GM12878 (cell line): ENCODE measurements around the gene GLB1L2. TPM values are rescaled to one million over a fixed set of nuclear protein-coding genes. Genes with fewer than 3 reads are reported as not detected.

Source experiments
- ATAC-seq: fragments of 200-7000 bp; cut with Tn5 transposase; 3 replicates; pipeline ENCODE4 v1.9.1; 2020; ENCODE audit warnings: mild to moderate bottlenecking, moderate library complexity
- BruUV-seq: library from RNA; stranded (reverse); fragments of 400-500 nt; replicated peaks from 2 replicates; lab custom pipeline; 2021; lab: Mats Ljungman, UMichigan
- CTCF ChIA-PET: fragments of 300-600 bp; sonication (Branson Sonifier 250); formaldehyde crosslinking; extraction: SDS; loops from one replicate; lab custom pipeline; 2021; ENCODE audit warnings: inconsistent platforms; lab: Yijun Ruan, JAX
- POLR2A ChIA-PET: fragments of 350-600 bp; formaldehyde crosslinking; extraction: SDS; loops from one replicate; lab custom pipeline; 2021; ENCODE audit warnings: inconsistent platforms; lab: Charles Lee
- RAD21 ChIA-PET: fragments of 300-600 bp; sonication (Branson Sonifier 250); formaldehyde crosslinking; loops from one replicate; lab custom pipeline; 2023; ENCODE audit warnings: antibody characterized with exemption; ENCODE audit not compliant: unreplicated experiment; lab: Charles Lee
- SMC1A ChIA-PET: fragments of 300-600 bp; sonication (Branson Sonifier 250); formaldehyde crosslinking; loops from one replicate; lab custom pipeline; 2023; ENCODE audit not compliant: unreplicated experiment, uncharacterized antibody; lab: Charles Lee
- DNase-seq: peaks from one replicate; pipeline ENCODE4 v3.0.0-alpha.2; 2011; ENCODE audit warnings: low read depth, low spot score
- FAIRE-seq: peaks from 3 replicates; lab custom pipeline; 2011; peaks lifted over from hg19 to GRCh38; lab: Jason Lieb, UNC
- H2AFZ ChIP-seq: 2 replicates; pipeline ENCODE4 v1.6.0; 2011; ENCODE audit warnings: low read depth, low read length, control low read depth; ENCODE audit not compliant: control insufficient read depth
- H3K27ac ChIP-seq: 2 replicates; pipeline ENCODE4 v1.5.1; 2011; ENCODE audit warnings: control low read depth; ENCODE audit not compliant: control insufficient read depth, insufficient read depth
- H3K27me3 ChIP-seq, 2 experiments: replicated peaks in 1 of 2; 2 replicates each; pipeline versions ENCODE4 v1.6.0 to v1.6.1; 2011; ENCODE audit warnings: low read length in 1 of 2; ENCODE audit not compliant: control insufficient read depth in 2 of 2, insufficient read depth in 2 of 2
- H3K36me3 ChIP-seq, 2 experiments: 2 replicates each; pipeline ENCODE4 v1.5.1; 2011; ENCODE audit warnings: low read length in 1 of 2; ENCODE audit not compliant: control insufficient read depth in 2 of 2, insufficient read depth in 2 of 2
- H3K4me1 ChIP-seq: 2 replicates; pipeline ENCODE4 v1.6.1; 2011; ENCODE audit warnings: mild to moderate bottlenecking, low read length, moderate library complexity, mixed read lengths; ENCODE audit not compliant: control insufficient read depth, insufficient read depth
- H3K4me2 ChIP-seq: 2 replicates; pipeline ENCODE4 v1.6.0; 2011; ENCODE audit warnings: control low read depth; ENCODE audit not compliant: control insufficient read depth, insufficient read depth
- H3K4me3 ChIP-seq: fragments of 200-600 bp; sonication (generic); 2 replicates; pipeline ENCODE4 v1.5.1; 2016
- H3K79me2 ChIP-seq: 2 replicates; pipeline ENCODE4 v1.6.0; 2011; ENCODE audit warnings: low read length; ENCODE audit not compliant: control insufficient read depth, insufficient read depth
- H3K9ac ChIP-seq: 2 replicates; pipeline ENCODE4 v1.8.0; 2011; ENCODE audit warnings: low read length, control low read depth, mixed read lengths; ENCODE audit not compliant: control insufficient read depth, insufficient read depth
- H3K9me3 ChIP-seq: replicated peaks from 3 replicates; pipeline ENCODE4 v1.5.1; 2011; ENCODE audit warnings: mild to moderate bottlenecking, low read length; ENCODE audit not compliant: control insufficient read depth, insufficient read depth
- H4K20me1 ChIP-seq: 2 replicates; pipeline ENCODE4 v1.6.0; 2011; ENCODE audit not compliant: control insufficient read depth, insufficient read depth
- BCL11A ChIP-seq: IDR thresholded peaks from 2 replicates; pipeline ENCODE4 v1.6.1; 2011; ENCODE audit warnings: low read depth, low read length
- CBFB ChIP-seq: IDR thresholded peaks from 2 replicates; pipeline ENCODE4 v1.6.1; 2016; ENCODE audit warnings: antibody characterized with exemption, low read depth
- ESRRA ChIP-seq: IDR thresholded peaks from 2 replicates; pipeline ENCODE4 v1.6.1; 2012; ENCODE audit warnings: mild to moderate bottlenecking, low read length, improper control_type of control experiment
- ETV6 ChIP-seq, 2 experiments: fragments of 450-650 bp in 1 of 2; IDR thresholded peaks in 1 of 2; conservative IDR thresholded peaks in 1 of 2; 2 replicates each; pipeline ENCODE4 v1.6.1; 2014; ENCODE audit warnings: antibody characterized with exemption in 1 of 2, borderline replicate concordance in 1 of 2, low read depth in 1 of 2, mild to moderate bottlenecking in 1 of 2, moderate library complexity in 1 of 2
- FOS ChIP-seq: IDR thresholded peaks from 3 replicates; pipeline ENCODE4 v1.6.1; 2011; ENCODE audit warnings: borderline replicate concordance; ENCODE audit not compliant: insufficient read length; ENCODE audit errors: extremely low read depth
- HSF1 ChIP-seq: fragments of 150-350 bp; IDR thresholded peaks from 2 replicates; pipeline ENCODE4 v1.6.1; 2014; ENCODE audit warnings: mild to moderate bottlenecking, low read depth, low read length
- IKZF2 ChIP-seq, 2 experiments: fragments of 450-650 bp; IDR thresholded peaks; 2 replicates each; pipeline ENCODE4 v1.6.1; 2017; ENCODE audit warnings: mild to moderate bottlenecking in 2 of 2, moderate library complexity in 2 of 2
- IRF4 ChIP-seq: IDR thresholded peaks from 2 replicates; pipeline ENCODE4 v1.6.1; 2011; ENCODE audit warnings: low read depth, low read length
- MYC ChIP-seq: IDR thresholded peaks from 2 replicates; pipeline ENCODE4 v1.6.1; 2011; ENCODE audit warnings: mild to moderate bottlenecking, low read length, moderate library complexity, inconsistent platforms; ENCODE audit not compliant: insufficient read depth, insufficient replicate concordance, insufficient read length, severe bottlenecking
- PRDM15 ChIP-seq: fragments of 450-650 bp; formaldehyde crosslinking; IDR thresholded peaks from 2 replicates; pipeline ENCODE4 v1.4.0; 2020; ENCODE audit warnings: mild to moderate bottlenecking, moderate library complexity
- SMAD1 ChIP-seq: fragments of 450-650 bp; IDR thresholded peaks from 2 replicates; pipeline ENCODE4 v1.6.1; 2018; ENCODE audit warnings: mild to moderate bottlenecking, low read depth; ENCODE audit not compliant: partially characterized antibody
- TCF12 ChIP-seq: IDR thresholded peaks from 2 replicates; pipeline ENCODE4 v1.6.1; 2011; ENCODE audit warnings: low read depth, mild to moderate bottlenecking, low read length
- WRNIP1 ChIP-seq: IDR thresholded peaks from 2 replicates; pipeline ENCODE4 v1.6.1; 2011; ENCODE audit warnings: low read depth, low read length, improper control_type of control experiment, borderline replicate concordance
- WGBS: methylation state at CpG from one replicate; pipeline ENCODE4 v1.1.6; 2016; ENCODE audit warnings: low lambda C conversion rate; ENCODE audit not compliant: insufficient replicate concordance, insufficient coverage; ENCODE audit errors: missing lambda C conversion rate; 5-methylcytosine and 5-hydroxymethylcytosine counted together
- in situ Hi-C: fragments of 300-500 bp; cut with MboI; formaldehyde crosslinking; loops from 9 replicates; pipeline ENCODE4 v1.14.3; 2018; ENCODE audit warnings: mixed read lengths
- intact Hi-C: fragments of 100-400 bp; cut with micrococcal nuclease; formaldehyde crosslinking; loops from one replicate; pipeline ENCODE4 v1.14.2; 2022; ENCODE audit not compliant: unreplicated experiment
- polyA plus RNA-seq, 11 experiments: library from polyadenylated mRNA; depleted of rRNA in 4 of 11; unstranded in 6 of 11; stranded (reverse) in 5 of 11; fragments of >200 nt; fragmentation: Nextera tagmentation in 4 of 11; fragmentation: Illumina TruSeq in 1 of 11; extraction: Ambion mirVana in 4 of 11; extraction: Trizol in 1 of 11; gene quantifications; 1 replicate in 1 of 11; 2 replicates in 10 of 11; pipeline versions ENCODE4 v1.2.1 to v1.2.3, GENCODE V29; 2011 to 2016; ENCODE audit warnings: inconsistent platforms in 2 of 11, missing spikeins in 2 of 11, low read depth in 1 of 11
- total RNA-seq, 4 experiments: library from RNA; depleted of rRNA in 3 of 4; stranded (reverse); fragments of >200 nt in 3 of 4; fragmentation: Illumina TruSeq in 1 of 4; extraction: Trizol in 1 of 4; gene quantifications; 2 replicates each; pipeline versions ENCODE4 v1.2.1 to v1.2.3, GENCODE V29; 2013 to 2021

GLB1L2 gene
- total and polyA plus RNA-seq, 10 of the 15 experiments (the other 5 are each of a cell fraction or from before 2014, with no cell fraction given), result 0.04 to 0.85 (median 0.49) TPM

- FAIRE-seq, result no peak
These were observed 44.2 kb upstream of the GLB1L2 start for GRCh38 chr11:134287561-134287960.

More at GRCh38 chr11:134287561-134287960, 44.2 kb upstream of the GLB1L2 start:
- RAD21 ChIA-PET, result no interaction called here
- POLR2A ChIA-PET, result no interaction called here
- CTCF ChIA-PET, result no interaction called here
- Histone ChIP-seq H2AFZ (no peak overlapping the region), H3K9ac (no peak overlapping the region), H3K36me3 (no peaks in the 10 kb centered on the region), H3K27me3 (no peaks in the 10 kb centered on the region), H3K4me2 (no peak overlapping the region), H3K79me2 (no peaks in the 10 kb centered on the region), H3K9me3 (no peaks in the 10 kb centered on the region), H3K4me3 (no peak overlapping the region), H3K4me1 (no peaks in the 10 kb centered on the region), H3K27ac (no peak overlapping the region), H4K20me1 (no peaks in the 10 kb centered on the region)
- in situ Hi-C loops (no loop called here), intact Hi-C loops (no loop called here)
- DNase-seq, result no peak
- ATAC-seq, result no peak
- 50% methylated on average over 12 of the region's 12 CpGs for WGBS
- SMC1A ChIA-PET, result no interaction called here
- BruUV-seq, result no TSS peak
- TF ChIP-seq BCL11A (no peak), TCF12 (no peak), ESRRA (no peak), WRNIP1 (no peak), IRF4 (no peak), MYC (no peak), CBFB (no peak), IKZF2 (IDR thresholded peaks at IDR 0.05) (no peak), ETV6 (conservative IDR thresholded peaks at IDR 0.05 in 1 of 2, IDR thresholded peaks at IDR 0.05 in 1 of 2; ENCODE audit: borderline replicate concordance in 1 of 2, low read depth in 1 of 2) (no peak), SMAD1 (no peak), HSF1 (no peak), FOS (no peak), PRDM15 (no peak)
